HepG2 (cell line): ENCODE results near the gene RPS10. TPM values are rescaled to one million over a fixed set of nuclear protein-coding genes. Genes with fewer than 3 reads are reported as not detected.
A peak's percentile ranks its signal among the peaks of the same experiment; 100 is the strongest.

Experiments
- ARID5B ChIP-seq: IDR thresholded peaks from 2 replicates; pipeline ENCODE4 v1.4.0; 2020; ENCODE audit warnings: mild to moderate bottlenecking, missing genetic modification reagents
- ATF7 ChIP-seq, 2 experiments: fragments of 450-650 bp in 1 of 2; sonication (generic) in 1 of 2; formaldehyde crosslinking in 1 of 2; IDR thresholded peaks; 2 replicates each; pipeline versions ENCODE4 v1.4.0 to v1.6.1; 2016 to 2020; ENCODE audit warnings: antibody characterized with exemption in 1 of 2, mild to moderate bottlenecking in 1 of 2, missing genetic modification reagents in 1 of 2
- EEA1 ChIP-seq: sonication (generic); formaldehyde crosslinking; IDR thresholded peaks from 2 replicates; pipeline ENCODE4 v1.5.1; 2020; ENCODE audit warnings: mild to moderate bottlenecking, missing genetic modification reagents, borderline replicate concordance
- GATAD2A ChIP-seq: IDR thresholded peaks from 2 replicates; pipeline ENCODE4 v1.6.1; 2016
- GPBP1L1 ChIP-seq: sonication (generic); formaldehyde crosslinking; IDR thresholded peaks from 2 replicates; pipeline ENCODE4 v1.5.0; 2020; ENCODE audit warnings: mild to moderate bottlenecking, missing genetic modification reagents
- IKZF5 ChIP-seq: IDR thresholded peaks from 2 replicates; pipeline ENCODE4 v1.6.1; 2018; ENCODE audit warnings: missing genetic modification reagents, mild to moderate bottlenecking, missing compliant biosample characterization
- JUN ChIP-seq: sonication (generic); formaldehyde crosslinking; IDR thresholded peaks from 2 replicates; pipeline ENCODE4 v1.4.0; 2020; ENCODE audit warnings: mild to moderate bottlenecking, missing genetic modification reagents
- MAF1 ChIP-seq: sonication (generic); formaldehyde crosslinking; IDR thresholded peaks from 2 replicates; pipeline ENCODE4 v1.5.0; 2020; ENCODE audit warnings: missing genetic modification reagents, borderline replicate concordance
- MEF2D ChIP-seq: sonication (generic); formaldehyde crosslinking; IDR thresholded peaks from 2 replicates; pipeline ENCODE4 v1.5.1; 2020; ENCODE audit warnings: mild to moderate bottlenecking, missing genetic modification reagents
- ZBTB7A ChIP-seq: sonication (generic); formaldehyde crosslinking; IDR thresholded peaks from 2 replicates; pipeline ENCODE4 v1.8.0; 2022; ENCODE audit warnings: mild to moderate bottlenecking, missing genetic modification reagents
- ZNF143 ChIP-seq: sonication (generic); formaldehyde crosslinking; IDR thresholded peaks from 2 replicates; pipeline ENCODE4 v1.4.0; 2020; ENCODE audit warnings: missing genetic modification reagents
- ZNF432 ChIP-seq: sonication (generic); formaldehyde crosslinking; IDR thresholded peaks from 2 replicates; pipeline ENCODE4 v1.5.0; 2020; ENCODE audit warnings: missing genetic modification reagents, mild to moderate bottlenecking, borderline replicate concordance
- ZNF691 ChIP-seq: sonication (generic); formaldehyde crosslinking; IDR thresholded peaks from 2 replicates; pipeline ENCODE4 v1.4.0; 2020; ENCODE audit warnings: missing genetic modification reagents, low read depth, mild to moderate bottlenecking, borderline replicate concordance
- ZNF740 ChIP-seq: sonication (generic); formaldehyde crosslinking; IDR thresholded peaks from 2 replicates; pipeline ENCODE4 v1.4.0; 2020; ENCODE audit warnings: missing genetic modification reagents
- ZSCAN29 ChIP-seq: sonication (generic); formaldehyde crosslinking; conservative IDR thresholded peaks from 2 replicates; pipeline ENCODE4 v1.4.0; 2020; ENCODE audit warnings: mild to moderate bottlenecking, missing genetic modification reagents
- ZXDC ChIP-seq: sonication (generic); formaldehyde crosslinking; IDR thresholded peaks from 2 replicates; pipeline ENCODE4 v1.5.0; 2020; ENCODE audit warnings: mild to moderate bottlenecking, missing genetic modification reagents
- polyA plus RNA-seq, 8 experiments: library from polyadenylated mRNA; depleted of rRNA in 3 of 8; stranded (reverse) in 7 of 8; unstranded in 1 of 8; fragments of >200 nt; fragmentation: Illumina TruSeq in 4 of 8; extraction: Trizol in 4 of 8; gene quantifications; 2 replicates each; pipeline versions ENCODE4 v1.2.1 to v1.2.3, GENCODE V29; 2011 to 2016; ENCODE audit warnings: low read depth in 4 of 8, missing spikeins in 1 of 8, mixed read lengths in 1 of 8; ENCODE audit not compliant: insufficient read depth in 1 of 8
- total RNA-seq, 5 experiments: library from RNA; depleted of rRNA; stranded (reverse); fragments of >200 nt; fragmentation: Illumina TruSeq; extraction: Trizol; gene quantifications; 2 replicates each; pipeline ENCODE4 v1.2.3, GENCODE V29; 2016; ENCODE audit warnings: low read depth in 1 of 5

RPS10 gene
- total and polyA plus RNA-seq, 2 of the 13 experiments (the other 11 are each of a cell fraction or from before 2014, with no cell fraction given), result 2,909 to 4,648 TPM

- no peak for TF ChIP-seq IKZF5 (CRISPR knock-in tag)
- TF ChIP-seq MAF1, result no peak
- TF ChIP-seq ZNF143 (CRISPR knock-in tag), result no peak
- TF ChIP-seq ZNF691 (CRISPR knock-in tag), result peak; percentile 71
- no peak for TF ChIP-seq ZBTB7A (CRISPR knock-in tag)
- 0 out of 2 replicates have a peak, but pooled peaks have one; percentile 44 for TF ChIP-seq ZNF740 (CRISPR knock-in tag)
- TF ChIP-seq GPBP1L1 (CRISPR knock-in tag), result no peak
- TF ChIP-seq ZNF432 (CRISPR knock-in tag), result no peak
- no peak for TF ChIP-seq GATAD2A (CRISPR knock-in tag)
- TF ChIP-seq JUN (CRISPR knock-in tag), result no peak
- TF ChIP-seq ZSCAN29 (CRISPR knock-in tag), result no peak
- TF ChIP-seq ATF7 (IDR thresholded peaks at IDR 0.05), result no peak
- TF ChIP-seq ATF7 (CRISPR knock-in tag; IDR thresholded peaks at IDR 0.05), result no peak
- TF ChIP-seq EEA1, result 0 out of 2 replicates have a peak, but pooled peaks have one; percentile 47
- TF ChIP-seq ZXDC (CRISPR knock-in tag), result peak; percentile 56; the same call in 1 of the 2 replicates
- no peak; the same call in 1 of the 2 replicates for TF ChIP-seq ARID5B (CRISPR knock-in tag)
- TF ChIP-seq MEF2D (CRISPR knock-in tag), result no peak
Observed at GRCh38 chr6:34457742-34458735, 32.2 kb upstream of the RPS10 start (continued).
